Thoracic aorta (tissue), 2 donors: ENCODE data around the gene MAST3. TPM values are rescaled to one million over a fixed set of nuclear protein-coding genes. Genes with fewer than 3 reads are reported as not detected.

Experiments used
- ATAC-seq: fragments of 150-250 bp; one replicate; pipeline ENCODE4 v1.8.0; 2017; ENCODE audit warnings: low read depth; ENCODE audit not compliant: insufficient number of reproducible peaks, low FRiP score
- DNase-seq: peaks from one replicate; pipeline ENCODE4 v3.0.0-alpha.2; 2020; ENCODE audit warnings: low spot score
- H3K27ac ChIP-seq, 2 donors: fragments of 200-600 bp; sonication (generic); 1 replicate in 1 of 2; 2 replicates in 1 of 2; pipeline ENCODE4 v1.5.1; 2016; ENCODE audit warnings: mild to moderate bottlenecking in 2 of 2, moderate library complexity in 2 of 2
- H3K27me3 ChIP-seq: fragments of 200-600 bp; sonication (generic); replicated peaks from 2 replicates; pipeline ENCODE4 v1.6.0; 2016; ENCODE audit warnings: mild to moderate bottlenecking; ENCODE audit not compliant: insufficient read depth
- H3K36me3 ChIP-seq: fragments of 200-600 bp; sonication (generic); one replicate; pipeline ENCODE4 v1.5.1; 2016
- H3K4me1 ChIP-seq, 2 donors: fragments of 200-600 bp; sonication (generic); 1 replicate in 1 of 2; 2 replicates in 1 of 2; pipeline versions ENCODE4 v1.5.1 to v1.6.0; 2016; ENCODE audit warnings: low read depth in 2 of 2, mild to moderate bottlenecking in 1 of 2; ENCODE audit not compliant: control insufficient read depth in 1 of 2
- H3K4me3 ChIP-seq: fragments of 200-600 bp; sonication (generic); 2 replicates; pipeline ENCODE4 v1.5.1; 2016; ENCODE audit warnings: mild to moderate bottlenecking
- H3K9me3 ChIP-seq: fragments of 200-600 bp; sonication (generic); 2 replicates; pipeline ENCODE4 v1.5.1; 2016
- total RNA-seq, 2 donors: library from RNA; depleted of rRNA; stranded (reverse); fragments of >200 nt; gene quantifications; one replicate each; pipeline versions ENCODE4 v1.1.0 to v1.2.3, GENCODE V29; 2016
- TF ChIP-seq, protein P1 (sequence below): fragments of 200-600 bp; sonication (generic); IDR thresholded peaks from one replicate; pipeline ENCODE4 v1.5.1; 2019; ENCODE audit warnings: antibody characterized with exemption

MAST3 gene
- total RNA-seq, 2 donors from 2014 or later: 18.7 to 27.8 TPM

DNA sequence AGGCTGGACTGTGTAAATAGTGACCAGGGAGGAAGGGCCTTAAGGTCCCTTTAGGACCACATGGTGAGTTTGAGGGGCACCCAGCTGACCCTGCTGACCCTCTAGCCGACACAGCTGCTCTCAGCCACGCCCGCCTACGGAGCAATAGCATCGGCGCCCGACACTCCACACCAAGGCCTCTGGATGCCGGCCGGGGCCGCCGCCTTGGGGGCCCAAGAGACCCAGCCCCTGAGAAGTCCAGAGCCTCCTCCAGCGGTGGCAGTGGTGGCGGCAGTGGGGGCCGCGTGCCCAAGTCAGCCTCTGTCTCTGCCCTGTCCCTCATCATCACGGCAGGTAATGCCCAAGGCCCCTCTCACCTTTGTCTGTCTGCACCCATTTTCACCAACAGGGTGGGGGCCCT, 46.8 kb downstream of the MAST3 start:
- H3K36me3 ChIP-seq: peaks cover 55% of the 10 kb centered on the region
- no peak for ATAC-seq
- no peak overlapping the region for H3K27ac ChIP-seq
- DNase-seq: no peak
- TF ChIP-seq, protein P1, sequence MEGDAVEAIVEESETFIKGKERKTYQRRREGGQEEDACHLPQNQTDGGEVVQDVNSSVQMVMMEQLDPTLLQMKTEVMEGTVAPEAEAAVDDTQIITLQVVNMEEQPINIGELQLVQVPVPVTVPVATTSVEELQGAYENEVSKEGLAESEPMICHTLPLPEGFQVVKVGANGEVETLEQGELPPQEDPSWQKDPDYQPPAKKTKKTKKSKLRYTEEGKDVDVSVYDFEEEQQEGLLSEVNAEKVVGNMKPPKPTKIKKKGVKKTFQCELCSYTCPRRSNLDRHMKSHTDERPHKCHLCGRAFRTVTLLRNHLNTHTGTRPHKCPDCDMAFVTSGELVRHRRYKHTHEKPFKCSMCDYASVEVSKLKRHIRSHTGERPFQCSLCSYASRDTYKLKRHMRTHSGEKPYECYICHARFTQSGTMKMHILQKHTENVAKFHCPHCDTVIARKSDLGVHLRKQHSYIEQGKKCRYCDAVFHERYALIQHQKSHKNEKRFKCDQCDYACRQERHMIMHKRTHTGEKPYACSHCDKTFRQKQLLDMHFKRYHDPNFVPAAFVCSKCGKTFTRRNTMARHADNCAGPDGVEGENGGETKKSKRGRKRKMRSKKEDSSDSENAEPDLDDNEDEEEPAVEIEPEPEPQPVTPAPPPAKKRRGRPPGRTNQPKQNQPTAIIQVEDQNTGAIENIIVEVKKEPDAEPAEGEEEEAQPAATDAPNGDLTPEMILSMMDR: no peak
- H3K4me1 ChIP-seq: no peaks in the 10 kb centered on the region
- no peaks in the 10 kb centered on the region for H3K27me3 ChIP-seq
- no peaks in the 10 kb centered on the region for H3K9me3 ChIP-seq
- no peak overlapping the region for H3K4me3 ChIP-seq

DNA sequence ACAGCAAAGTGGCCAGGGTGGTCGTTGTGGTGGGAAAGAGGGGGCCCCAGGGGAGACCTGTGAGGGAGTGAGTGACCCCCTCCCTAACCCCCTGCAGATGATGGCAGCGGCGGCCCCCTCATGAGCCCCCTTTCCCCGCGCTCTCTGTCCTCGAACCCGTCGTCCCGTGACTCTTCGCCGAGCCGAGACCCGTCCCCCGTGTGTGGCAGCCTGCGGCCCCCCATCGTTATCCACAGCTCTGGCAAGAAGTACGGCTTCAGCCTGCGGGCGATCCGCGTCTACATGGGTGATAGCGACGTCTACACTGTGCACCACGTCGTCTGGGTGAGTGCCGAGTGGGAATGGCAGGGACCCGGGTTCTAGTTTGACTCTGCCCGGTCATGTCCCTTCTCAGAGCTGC, 47.3 kb downstream of the MAST3 start:
- Histone ChIP-seq H3K27ac (no peak overlapping the region), H3K9me3 (no peaks in the 10 kb centered on the region), H3K27me3 (no peaks in the 10 kb centered on the region), H3K4me1 (no peaks in the 10 kb centered on the region), H3K4me3 (no peak overlapping the region), H3K36me3 (peaks cover 55% of the 10 kb centered on the region)
- TF ChIP-seq, protein P1: no peak
- ATAC-seq (no peak), DNase-seq (no peak)

DNA sequence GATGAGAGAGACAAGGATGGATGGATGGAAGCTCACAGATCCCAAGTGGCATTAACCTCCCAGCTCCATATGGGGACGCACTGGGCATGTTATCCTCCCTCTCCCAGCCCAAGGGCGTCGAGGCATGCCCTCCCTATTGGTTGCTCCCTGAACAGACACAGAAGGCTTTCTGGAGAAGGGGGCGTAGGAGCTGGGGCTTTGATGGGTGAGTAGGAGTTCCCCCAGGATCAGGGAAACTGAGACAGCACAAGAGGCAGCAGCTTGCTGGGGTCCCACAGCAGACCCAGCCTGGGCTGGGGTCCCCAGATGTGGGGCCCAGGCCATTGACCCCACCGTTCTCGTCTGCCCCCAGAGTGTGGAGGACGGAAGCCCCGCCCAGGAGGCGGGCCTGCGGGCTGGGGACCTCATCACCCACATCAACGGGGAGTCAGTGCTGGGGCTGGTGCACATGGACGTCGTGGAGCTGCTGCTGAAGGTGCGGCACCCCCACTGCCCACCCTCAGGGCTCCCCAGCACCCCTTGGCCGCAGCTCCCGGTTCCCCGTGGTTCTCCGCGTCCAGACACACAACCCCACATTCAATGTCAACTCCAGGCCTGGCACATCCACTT, 47.9 kb downstream of the MAST3 start:
- H3K36me3 ChIP-seq: peaks cover 53% of the 10 kb centered on the region
- H3K27me3 ChIP-seq: no peaks in the 10 kb centered on the region
- no peaks in the 10 kb centered on the region for H3K9me3 ChIP-seq
- H3K27ac ChIP-seq: no peak overlapping the region
- TF ChIP-seq, protein P1: no peak
- H3K4me3 ChIP-seq: no peak overlapping the region
- DNase-seq: no peak
- no peaks in the 10 kb centered on the region for H3K4me1 ChIP-seq
- ATAC-seq: no peak

DNA sequence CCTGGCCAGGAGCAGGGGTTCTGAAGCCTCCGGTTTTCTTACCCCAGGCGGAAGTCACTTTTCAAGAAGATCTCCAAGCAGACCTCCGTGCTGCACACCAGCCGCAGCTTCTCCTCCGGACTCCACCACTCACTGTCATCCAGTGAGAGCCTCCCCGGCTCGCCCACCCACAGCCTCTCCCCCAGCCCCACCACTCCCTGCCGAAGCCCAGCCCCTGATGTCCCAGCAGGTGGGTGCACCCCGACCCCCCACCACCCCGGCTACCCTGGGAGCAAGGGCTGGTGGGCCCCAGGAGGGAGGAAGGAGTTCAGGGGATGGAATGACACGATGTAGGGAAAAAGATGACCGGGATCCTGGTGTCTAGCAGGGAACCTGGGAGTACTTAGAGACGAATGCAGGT, 49.8 kb downstream of the MAST3 start:
- TF ChIP-seq, protein P1: no peak
- no peak overlapping the region for H3K4me3 ChIP-seq
- H3K27me3 ChIP-seq: no peaks in the 10 kb centered on the region
- DNase-seq (no peak), ATAC-seq (no peak)
- no peak overlapping the region for H3K27ac ChIP-seq
- H3K36me3 ChIP-seq: peaks cover 38% of the 10 kb centered on the region
- peaks cover 0 to 7% of the 10 kb centered on the region in 2 donors for H3K4me1 ChIP-seq
- no peaks in the 10 kb centered on the region for H3K9me3 ChIP-seq

DNA sequence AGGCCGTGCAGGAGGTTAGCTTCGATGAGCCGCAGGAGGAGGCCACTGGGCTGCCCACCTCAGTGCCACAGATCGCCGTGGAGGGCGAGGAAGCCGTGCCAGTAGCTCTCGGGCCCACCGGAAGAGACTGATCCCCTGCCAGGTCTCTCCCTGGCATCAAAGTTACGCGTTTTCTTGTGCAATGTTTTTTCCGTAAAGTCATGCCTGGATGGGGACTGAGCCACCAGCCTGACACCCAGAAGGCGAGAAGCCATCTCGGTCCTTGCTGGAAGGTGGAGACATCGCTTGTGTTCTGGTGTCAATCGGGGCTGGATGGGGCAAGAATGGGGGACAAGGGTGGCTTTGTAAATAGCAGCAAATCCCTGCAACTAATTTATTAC, 52.0 kb downstream of the MAST3 start:
- peaks cover 23% of the 10 kb centered on the region for H3K36me3 ChIP-seq
- no peak for DNase-seq

More for the DNA sequence above, 52.0 kb downstream of the MAST3 start:
- TF ChIP-seq, protein P1: no peak
- no peak overlapping the region for H3K4me3 ChIP-seq
- H3K27ac ChIP-seq: no peak overlapping the region
- H3K27me3 ChIP-seq: no peaks in the 10 kb centered on the region
- H3K9me3 ChIP-seq: no peaks in the 10 kb centered on the region
- peaks cover 11 to 20% of the 10 kb centered on the region in 2 donors for H3K4me1 ChIP-seq
- ATAC-seq: no peak
